Epithelial cell of prostate (primary cell): ENCODE results near the gene ANKRD60.

Experiments used
- DNase-seq: peaks from one replicate; pipeline ENCODE4 v3.0.0-alpha.2; 2011; ENCODE audit warnings: low read depth, low spot score
- H3K27ac ChIP-seq: fragments of 450-650 bp; 2 replicates; pipeline ENCODE4 v1.5.1; 2017; ENCODE audit warnings: mild to moderate bottlenecking

Gene ANKRD60

GRCh38 chr20:58198384-58198783 is 30.1 kb downstream of the ANKRD60 start:
- no peak for DNase-seq
- no peak overlapping the region for H3K27ac ChIP-seq

GRCh38 chr20:58197185-58197469 is 31.3 kb downstream of the ANKRD60 start:
- no peak overlapping the region for H3K27ac ChIP-seq
- no peak for DNase-seq

GRCh38 chr20:58196402-58197184 is 31.9 kb downstream of the ANKRD60 start:
- H3K27ac ChIP-seq = no peak overlapping the region
- no peak for DNase-seq

- no peak overlapping the region for H3K27ac ChIP-seq
Measured at GRCh38 chr20:58195047-58195446, 33.4 kb downstream of the ANKRD60 start.

GRCh38 chr20:58194175-58194791 is 34.2 kb downstream of the ANKRD60 start:
- DNase-seq = no peak
- H3K27ac ChIP-seq = no peak overlapping the region

More at GRCh38 chr20:58195047-58195446, 33.4 kb downstream of the ANKRD60 start:
- DNase-seq = no peak

GRCh38 chr20:58192567-58192966 is 35.9 kb downstream of the ANKRD60 start:
- H3K27ac ChIP-seq = no peak overlapping the region
- no peak for DNase-seq

GRCh38 chr20:58192065-58192464 is 36.4 kb downstream of the ANKRD60 start:
- no peak overlapping the region for H3K27ac ChIP-seq
- DNase-seq = no peak

- DNase-seq = no peak
- no peak overlapping the region for H3K27ac ChIP-seq
Measured at GRCh38 chr20:58188527-58188926, 39.9 kb downstream of the ANKRD60 start.

- DNase-seq = no peak
- H3K27ac ChIP-seq = no peak overlapping the region
Measured at GRCh38 chr20:58184984-58185383, 43.5 kb downstream of the ANKRD60 start.

GRCh38 chr20:58184063-58184462 is 44.4 kb downstream of the ANKRD60 start:
- H3K27ac ChIP-seq = no peak overlapping the region
- DNase-seq = no peak

- H3K27ac ChIP-seq = no peak overlapping the region
- no peak for DNase-seq
Measured at GRCh38 chr20:58182521-58183140, 45.8 kb downstream of the ANKRD60 start.

- H3K27ac ChIP-seq = no peak overlapping the region
- no peak for DNase-seq
Measured at GRCh38 chr20:58179432-58180099, 48.9 kb downstream of the ANKRD60 start.

- no peak for DNase-seq
Measured at GRCh38 chr20:58179083-58179431, 49.4 kb downstream of the ANKRD60 start.

GRCh38 chr20:58177799-58178198 is 50.7 kb downstream of the ANKRD60 start:
- H3K27ac ChIP-seq = no peak overlapping the region
- DNase-seq = no peak

More at GRCh38 chr20:58179083-58179431, 49.4 kb downstream of the ANKRD60 start:
- no peak overlapping the region for H3K27ac ChIP-seq

GRCh38 chr20:58175836-58176235 is 52.6 kb downstream of the ANKRD60 start:
- DNase-seq = no peak
- H3K27ac ChIP-seq = no peak overlapping the region

GRCh38 chr20:58175425-58175824 is 53.0 kb downstream of the ANKRD60 start:
- no peak overlapping the region for H3K27ac ChIP-seq
- no peak for DNase-seq

- H3K27ac ChIP-seq = no peak overlapping the region
- no peak for DNase-seq
Measured at GRCh38 chr20:58174708-58175280, 53.7 kb downstream of the ANKRD60 start.

- DNase-seq = no peak
- H3K27ac ChIP-seq = no peak overlapping the region
Measured at GRCh38 chr20:58173930-58174707, 54.3 kb downstream of the ANKRD60 start.

- H3K27ac ChIP-seq = no peak overlapping the region
- no peak for DNase-seq
Measured at GRCh38 chr20:58173091-58173490, 55.4 kb downstream of the ANKRD60 start.

GRCh38 chr20:58171796-58172425 is 56.5 kb downstream of the ANKRD60 start:
- DNase-seq = no peak
- no peak overlapping the region for H3K27ac ChIP-seq
